Left forelimb (tissue), 1 donor: ENCODE results near the gene KCNQ2.

Experiments used
- DNase-seq: peaks from one replicate; pipeline ENCODE4 v3.0.0-alpha.2; 2018; ENCODE audit warnings: low spot score

The KCNQ2 gene

GRCh38 chr20:63471002-63471716 is 1.3 kb downstream of the KCNQ2 start:
- no peak for DNase-seq

DNA sequence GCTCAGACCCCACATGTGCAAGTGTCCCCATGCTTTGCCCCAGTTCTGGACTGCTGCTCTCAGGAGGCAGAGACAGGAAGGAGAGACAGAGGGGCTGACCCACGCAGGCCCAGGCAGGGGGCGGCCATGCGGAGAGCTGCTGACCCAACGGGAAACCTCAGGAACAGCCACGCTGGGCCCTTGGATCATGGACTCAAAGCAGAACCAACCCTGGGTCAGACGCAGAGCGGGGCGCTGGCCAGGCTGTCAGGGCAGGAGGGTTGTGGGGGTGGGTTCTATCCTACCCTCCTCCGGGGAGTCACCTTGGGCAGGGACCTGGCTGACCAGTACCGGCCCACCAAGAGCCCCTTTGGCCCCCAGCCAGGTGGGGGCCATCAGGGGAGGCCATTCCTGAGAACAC is 2.0 kb downstream of the KCNQ2 start:
- DNase-seq: no peak

- no peak for DNase-seq
Observed at GRCh38 chr20:63469713-63470101, 2.7 kb downstream of the KCNQ2 start.

- no peak for DNase-seq
Observed at GRCh38 chr20:63469019-63469712, 3.3 kb downstream of the KCNQ2 start.

DNA sequence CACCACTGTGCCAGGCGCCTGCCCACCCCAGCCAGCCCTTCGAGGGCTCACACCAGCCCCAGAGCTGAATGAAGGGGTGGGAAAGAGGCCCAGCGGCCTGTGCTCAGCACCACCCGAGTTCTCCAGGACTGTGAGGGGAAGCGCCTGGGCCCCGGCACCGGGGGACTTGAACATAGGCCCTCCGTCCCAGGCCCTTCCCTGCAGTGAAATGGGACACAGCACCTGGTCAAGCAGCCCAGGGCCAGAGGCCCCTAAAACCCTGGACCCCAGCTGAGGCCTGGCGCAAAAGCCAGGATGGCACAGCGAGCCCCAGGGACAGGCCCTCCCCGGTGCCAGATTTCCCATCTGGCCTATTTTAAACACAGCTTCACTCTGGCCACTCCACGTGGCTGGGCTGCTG is 4.0 kb downstream of the KCNQ2 start:
- DNase-seq: no peak

- no peak for DNase-seq
Observed at GRCh38 chr20:63467294-63468083, 5.0 kb downstream of the KCNQ2 start.

GRCh38 chr20:63466861-63467260 is 5.6 kb downstream of the KCNQ2 start:
- no peak for DNase-seq

DNA sequence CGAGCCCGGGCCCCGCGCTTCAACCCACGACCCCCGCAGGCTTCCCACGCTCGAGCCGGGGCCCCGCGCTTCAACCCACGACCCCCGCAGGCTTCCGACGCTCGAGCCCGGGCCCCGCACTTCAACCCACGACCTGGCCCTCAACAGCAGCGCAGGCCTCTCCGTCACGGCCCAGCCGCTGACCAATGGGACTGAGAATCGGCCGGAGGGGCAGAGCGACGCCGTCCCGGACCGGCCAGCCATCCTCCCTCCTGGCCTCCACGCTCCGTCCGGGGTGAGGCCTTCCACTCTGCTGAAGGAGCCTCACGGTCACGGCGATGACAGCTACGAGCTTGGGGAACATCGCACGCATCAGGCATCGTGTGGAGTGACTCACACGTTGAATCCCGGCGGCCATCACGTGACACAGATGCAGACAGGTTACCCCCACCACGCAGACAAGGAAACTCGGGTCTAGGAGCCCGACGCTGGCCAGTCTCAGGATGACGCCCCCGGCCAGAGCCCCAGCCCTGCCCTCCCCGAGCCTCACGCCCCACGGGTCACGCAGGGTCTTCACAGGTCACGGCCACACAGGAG is 6.1 kb downstream of the KCNQ2 start:
- no peak for DNase-seq

DNA sequence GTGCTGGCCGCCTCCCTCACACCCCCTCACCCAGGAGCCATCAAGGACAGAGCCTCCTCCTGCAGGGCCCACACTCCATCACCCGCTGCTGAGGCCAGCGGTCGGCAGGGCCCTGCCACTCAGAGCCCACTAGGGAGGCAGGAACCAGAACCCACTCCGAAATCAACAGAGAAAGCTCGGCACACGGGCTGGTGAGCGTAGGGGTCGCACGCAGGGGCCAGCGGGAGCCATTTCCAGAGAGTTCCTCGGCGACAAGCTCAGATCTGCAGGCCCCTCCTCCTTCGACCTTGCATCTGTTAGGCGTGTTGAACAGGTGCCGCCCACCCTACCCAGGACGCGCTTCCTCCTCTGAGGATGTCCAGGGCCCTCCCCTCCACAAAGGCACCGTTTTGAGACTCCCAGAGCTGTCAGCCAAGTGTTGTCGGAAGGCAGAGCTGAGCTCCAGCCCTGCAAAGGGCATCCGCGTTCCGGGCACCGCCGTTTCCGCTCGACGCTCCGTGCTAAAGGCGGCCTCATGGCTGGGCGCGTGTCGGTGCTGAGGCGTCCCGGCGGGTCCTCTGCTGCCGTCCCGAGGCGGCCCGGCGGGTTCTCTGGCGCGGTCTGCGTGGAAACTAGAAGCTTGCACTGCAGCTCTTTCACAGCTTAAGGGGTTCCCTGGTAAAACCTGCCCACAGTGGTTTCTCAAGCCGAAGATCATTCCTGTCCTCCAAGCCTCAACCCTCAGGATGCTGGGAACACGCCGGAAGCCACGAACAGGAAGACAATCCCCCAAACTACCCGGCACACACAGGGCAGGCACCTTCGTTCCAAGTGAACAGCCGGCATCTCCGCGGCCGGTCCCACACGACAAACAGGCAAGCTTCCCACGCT is 6.8 kb downstream of the KCNQ2 start:
- no peak for DNase-seq

DNA sequence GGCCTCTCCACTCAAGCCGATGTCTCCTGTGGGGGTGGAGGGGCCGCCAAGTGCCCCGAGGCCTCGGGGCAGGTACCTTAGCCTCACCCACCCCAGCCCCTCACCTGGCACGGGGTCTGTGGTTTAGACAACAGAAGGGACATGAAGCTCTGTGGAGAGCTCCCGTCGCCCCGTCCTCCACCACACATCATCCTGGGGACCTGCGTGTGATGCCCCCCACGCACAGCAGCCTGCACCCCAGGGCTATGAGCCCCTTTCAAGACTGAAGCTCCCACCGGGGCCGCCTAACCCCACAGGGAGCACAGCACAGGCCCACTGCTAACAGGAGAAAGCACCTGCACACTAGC is 8.2 kb downstream of the KCNQ2 start:
- DNase-seq: no peak

DNA sequence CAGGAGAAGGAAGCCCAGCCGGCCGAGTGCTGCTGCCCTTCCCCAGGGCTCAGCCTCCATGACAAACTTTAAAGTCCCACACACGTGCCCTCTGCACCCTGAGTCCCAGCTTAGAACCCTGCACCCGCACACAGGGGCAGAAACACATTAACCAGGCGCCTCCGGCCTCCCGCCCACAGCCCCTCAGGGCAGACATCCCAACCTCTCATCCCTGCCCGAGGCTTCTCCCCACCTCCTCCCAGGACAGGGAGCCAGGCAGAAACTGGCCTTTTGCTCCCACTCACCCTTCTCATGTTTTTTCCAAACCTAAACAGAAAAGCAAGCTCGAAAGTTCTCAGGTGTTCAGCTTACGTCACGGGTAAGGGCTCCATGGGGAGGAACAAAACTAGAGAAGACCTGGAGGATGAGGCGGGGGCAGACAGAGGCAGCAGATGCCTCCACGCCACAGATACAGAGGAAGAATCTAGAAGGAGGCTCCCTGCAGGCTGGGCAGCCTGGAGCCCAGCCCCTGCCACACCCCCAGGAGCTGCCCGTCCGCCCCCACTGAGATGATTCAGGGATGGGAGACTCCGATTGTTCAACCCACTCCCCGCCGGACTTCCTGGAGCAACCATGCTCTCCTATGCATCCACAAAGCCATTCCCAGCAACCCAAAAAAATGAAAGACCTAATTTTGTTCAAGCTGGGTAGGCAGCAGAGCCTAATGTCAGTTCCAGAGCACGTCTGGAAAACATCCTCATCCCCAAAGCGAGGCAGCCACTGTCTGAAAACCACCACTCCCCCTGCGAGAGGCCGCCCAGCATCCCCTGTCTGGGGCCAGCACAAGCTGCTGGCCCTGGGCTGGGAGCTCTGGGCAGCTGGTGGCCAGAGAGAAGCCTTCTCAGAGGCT is 8.8 kb downstream of the KCNQ2 start:
- no peak for DNase-seq

- no peak for DNase-seq
Observed at GRCh38 chr20:63462244-63462643, 10.2 kb downstream of the KCNQ2 start.

DNA sequence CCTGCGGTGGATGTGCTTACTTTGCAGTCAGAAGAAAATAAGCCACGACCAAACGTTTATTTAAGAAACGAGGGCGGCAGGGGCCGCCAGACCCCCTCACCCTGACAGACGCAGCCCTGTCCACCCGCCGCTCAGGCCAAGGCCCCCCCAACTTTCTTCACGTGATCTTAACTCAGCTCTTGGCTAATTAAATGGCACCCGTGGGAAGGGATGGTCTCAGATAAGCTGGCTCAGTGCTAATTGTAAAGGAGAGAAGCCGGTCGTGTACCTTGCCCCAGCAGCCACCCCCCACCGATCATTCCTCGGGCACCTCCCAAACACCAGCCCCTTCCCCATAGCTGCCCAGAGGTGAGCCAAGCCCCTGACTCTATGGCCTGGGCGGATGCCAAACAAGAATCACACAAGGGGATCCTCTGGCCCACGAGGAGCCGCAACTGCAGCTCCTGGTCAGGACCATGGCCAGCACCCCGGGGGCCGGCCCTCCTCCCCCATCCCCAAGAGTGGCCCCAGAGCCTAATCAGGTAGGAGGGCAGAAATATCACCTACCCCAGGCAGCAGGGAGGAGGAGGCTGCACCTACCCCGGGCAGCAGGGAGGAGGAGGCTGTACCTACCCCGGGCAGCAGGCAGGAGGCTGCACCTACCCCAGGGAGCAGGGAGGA is 11.2 kb downstream of the KCNQ2 start:
- no peak for DNase-seq

DNA sequence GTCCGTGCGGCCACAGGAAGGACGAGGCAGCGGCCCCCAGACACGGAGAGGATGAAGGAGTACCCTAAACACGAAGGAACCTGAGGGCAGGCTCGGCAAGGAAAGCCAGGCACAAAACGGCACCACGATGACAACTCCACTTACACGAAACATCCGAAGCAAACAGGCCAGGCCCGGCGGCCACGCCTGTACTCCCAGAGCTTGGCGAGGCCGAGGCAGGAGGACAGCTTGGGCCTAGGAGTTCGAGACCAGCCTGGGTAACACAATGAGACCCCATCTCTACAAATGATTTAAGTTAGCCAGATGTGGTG is 13.4 kb downstream of the KCNQ2 start:
- DNase-seq: no peak

GRCh38 chr20:63458170-63459069 is 14.0 kb downstream of the KCNQ2 start:
- DNase-seq: no peak

- DNase-seq: no peak
Observed at GRCh38 chr20:63457737-63458136, 14.7 kb downstream of the KCNQ2 start.

GRCh38 chr20:63456429-63457284 is 15.8 kb downstream of the KCNQ2 start:
- no peak for DNase-seq

DNA sequence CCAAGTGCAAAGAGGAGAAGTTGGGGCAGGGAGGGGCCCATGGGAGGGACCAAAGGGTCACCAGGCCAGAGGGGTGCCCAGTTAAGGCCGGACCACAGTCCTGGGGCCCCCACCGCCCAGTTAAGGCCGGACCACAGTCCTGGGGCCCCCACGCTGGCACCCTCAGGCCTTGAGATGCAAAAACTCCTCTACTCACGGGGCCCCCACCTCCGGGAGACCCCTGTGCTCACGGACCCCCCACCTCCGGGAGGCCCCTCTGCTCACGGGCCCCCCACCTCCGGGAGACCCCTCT is 16.9 kb downstream of the KCNQ2 start:
- no peak for DNase-seq
